ENCODE results near the gene HTN3. TPM values are rescaled to one million over a fixed set of nuclear protein-coding genes. Genes with fewer than 3 reads are reported as not detected.
"Not testable (repeated sequence)": the region's sequence is repeated elsewhere in the genome, so short reads cannot be mapped to it uniquely, and the experiment has no call there.

HTN3 gene
- total RNA-seq (2013) = not detected
- polyA plus RNA-seq (not detected), polyA minus RNA-seq (not detected in 2 replicates), total RNA-seq (0 to 1.0 (median 0) reads per million in 11 experiments)

DNA sequence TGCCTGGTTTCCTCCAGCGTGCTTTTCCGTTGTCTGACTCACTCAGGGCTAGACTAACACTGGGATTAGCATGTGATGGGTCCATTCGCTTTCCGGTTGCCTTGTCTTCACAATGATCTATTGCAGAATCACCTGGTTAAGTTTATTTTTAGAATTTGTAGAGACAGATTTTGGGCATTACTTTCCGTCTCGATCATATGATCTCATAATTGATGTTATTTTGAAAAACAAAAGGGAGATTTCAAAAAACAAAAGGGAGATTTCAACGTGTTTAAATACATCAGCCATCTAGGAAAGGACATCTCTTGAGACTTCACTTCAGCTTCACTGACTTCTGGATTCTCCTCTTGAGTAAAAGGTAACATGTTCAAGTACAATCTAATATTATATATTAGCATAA, at the start of gene HTN3:
Gene HTN3 (plus strand): TSS at position 301 of the 400 bp plus-strand sequence. CDS start 2,282 bp downstream, outside the sequence.
- H3K36me3 Mint-ChIP-seq; H3K36me3 ChIP-seq (replicated peaks in 1 of 2; ENCODE audit: control insufficient read depth in 1 of 2, insufficient read depth in 2 of 2, low read length in 2 of 2); H3K9me3 Mint-ChIP-seq; H3K9ac ChIP-seq (ENCODE audit: insufficient read depth, low read length, poor library complexity, severe bottlenecking); H4K20me1 ChIP-seq (ENCODE audit: insufficient read depth, low read length); H3K4me3 ChIP-seq (replicated peaks in 1 of 3; ENCODE audit: low read depth in 2 of 3, low read length in 3 of 3); intact Hi-C loops (cut with micrococcal nuclease); H3K27ac Mint-ChIP-seq; H3K27me3 ChIP-seq (ENCODE audit: control insufficient read depth in 2 of 2, insufficient read depth in 2 of 2, low read length in 2 of 2); H3K9me3 ChIP-seq (replicated peaks in 1 of 2; ENCODE audit: control insufficient read depth in 1 of 2, insufficient read depth in 1 of 2, low read length in 2 of 2); H3K4me3 Mint-ChIP-seq; H3K4me1 Mint-ChIP-seq; H3K79me2 ChIP-seq (ENCODE audit: insufficient read depth, low read length); H3K4me1 ChIP-seq (ENCODE audit: control insufficient read depth in 1 of 2, insufficient read depth in 2 of 2, low read length in 2 of 2); H3K27ac ChIP-seq (ENCODE audit: low read depth in 1 of 2, low read length in 2 of 2); H2AFZ ChIP-seq (ENCODE audit: insufficient read depth, low read depth, low read length, poor library complexity, severe bottlenecking); H3K27me3 Mint-ChIP-seq (ENCODE audit: low read depth in 3 of 3); DNase-seq; H3K4me2 ChIP-seq (replicated peaks; ENCODE audit: extremely low read depth, low read length, poor library complexity, severe bottlenecking): not testable (repeated sequence)
- 100% methylated on average over 1 of the region's 7 CpGs for WGBS (ENCODE audit: insufficient coverage)

DNA sequence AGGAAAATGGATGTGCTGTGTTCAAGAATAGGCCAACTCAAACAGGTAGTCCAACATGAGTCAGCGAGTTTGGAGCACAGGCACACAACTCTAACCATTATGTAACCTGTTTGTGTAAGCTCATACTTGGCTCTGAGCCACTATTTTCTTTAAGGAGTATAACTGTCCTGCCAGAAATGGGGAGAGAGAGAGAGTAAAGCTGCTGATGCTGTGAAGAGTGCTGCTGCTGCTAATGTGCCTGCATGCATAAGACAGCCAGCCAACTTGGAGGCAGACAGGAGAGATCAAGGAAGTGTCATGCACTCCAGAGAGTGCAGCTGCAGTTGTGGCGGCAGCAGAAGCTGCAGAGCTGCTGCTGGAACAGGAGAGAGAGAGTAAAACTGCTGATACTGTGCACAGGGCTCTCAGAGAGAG, 44.2 kb upstream of the HTN3 start:
- Histone ChIP-seq H3K4me3 (replicated peaks in 1 of 3; ENCODE audit: low read depth in 2 of 3, low read length in 3 of 3) (no peak overlapping the region), H2AFZ (ENCODE audit: insufficient read depth, low read depth, low read length, poor library complexity, severe bottlenecking) (no peak overlapping the region), H3K9ac (ENCODE audit: insufficient read depth, low read length, poor library complexity, severe bottlenecking) (no peak overlapping the region), H4K20me1 (ENCODE audit: insufficient read depth, low read length) (no peaks in the 10 kb centered on the region), H3K36me3 (replicated peaks in 1 of 2; ENCODE audit: control insufficient read depth in 1 of 2, insufficient read depth in 2 of 2, low read length in 2 of 2) (no peaks in the 10 kb centered on the region), H3K4me1 (ENCODE audit: control insufficient read depth in 1 of 2, insufficient read depth in 2 of 2, low read length in 2 of 2) (no peaks in the 10 kb centered on the region), H3K4me2 (replicated peaks; ENCODE audit: extremely low read depth, low read length, poor library complexity, severe bottlenecking) (no peak overlapping the region), H3K27me3 (ENCODE audit: control insufficient read depth in 2 of 2, insufficient read depth in 2 of 2, low read length in 2 of 2) (no peaks in the 10 kb centered on the region), H3K27ac (ENCODE audit: low read depth in 1 of 2, low read length in 2 of 2) (no peak overlapping the region), H3K79me2 (ENCODE audit: insufficient read depth, low read length) (no peaks in the 10 kb centered on the region), H3K9me3 (replicated peaks in 1 of 2; ENCODE audit: control insufficient read depth in 1 of 2, insufficient read depth in 1 of 2, low read length in 2 of 2) (no peaks in the 10 kb centered on the region)
- Mint-ChIP-seq H3K9me3 (peaks cover 0 to 2% (median 0%) of the 10 kb centered on the region in 7 donors), H3K27me3 (ENCODE audit: low read depth in 3 of 3) (peaks cover 0 to 1% (median 0%) of the 10 kb centered on the region in 3 donors), H3K4me1 (no peaks in the 10 kb centered on the region), H3K4me3 (no peak overlapping the region), H3K36me3 (no peaks in the 10 kb centered on the region), H3K27ac (no peak overlapping the region)
- DNase-seq = no peak
- no CpG with 5 or more reads among the region's 2 CpGs for WGBS (ENCODE audit: insufficient coverage)
- intact Hi-C loops (cut with micrococcal nuclease) = no loop called here
- TF ChIP-seq, protein P1, sequence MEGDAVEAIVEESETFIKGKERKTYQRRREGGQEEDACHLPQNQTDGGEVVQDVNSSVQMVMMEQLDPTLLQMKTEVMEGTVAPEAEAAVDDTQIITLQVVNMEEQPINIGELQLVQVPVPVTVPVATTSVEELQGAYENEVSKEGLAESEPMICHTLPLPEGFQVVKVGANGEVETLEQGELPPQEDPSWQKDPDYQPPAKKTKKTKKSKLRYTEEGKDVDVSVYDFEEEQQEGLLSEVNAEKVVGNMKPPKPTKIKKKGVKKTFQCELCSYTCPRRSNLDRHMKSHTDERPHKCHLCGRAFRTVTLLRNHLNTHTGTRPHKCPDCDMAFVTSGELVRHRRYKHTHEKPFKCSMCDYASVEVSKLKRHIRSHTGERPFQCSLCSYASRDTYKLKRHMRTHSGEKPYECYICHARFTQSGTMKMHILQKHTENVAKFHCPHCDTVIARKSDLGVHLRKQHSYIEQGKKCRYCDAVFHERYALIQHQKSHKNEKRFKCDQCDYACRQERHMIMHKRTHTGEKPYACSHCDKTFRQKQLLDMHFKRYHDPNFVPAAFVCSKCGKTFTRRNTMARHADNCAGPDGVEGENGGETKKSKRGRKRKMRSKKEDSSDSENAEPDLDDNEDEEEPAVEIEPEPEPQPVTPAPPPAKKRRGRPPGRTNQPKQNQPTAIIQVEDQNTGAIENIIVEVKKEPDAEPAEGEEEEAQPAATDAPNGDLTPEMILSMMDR (IDR thresholded peaks at IDR 0.05) = no peak

All from CD14-positive monocyte (primary cell).